GM18499 (cell line): ENCODE measurements around the gene SMURF2.
A peak's percentile ranks its signal among the peaks of the same experiment; 100 is the strongest.
"Not testable (repeated sequence)": the region's sequence is repeated elsewhere in the genome, so short reads cannot be mapped to it uniquely, and the experiment has no call there.

Source experiments
- ATAC-seq: cut with Tn5 transposase; IDR thresholded peaks from one replicate; pipeline ENCODE4 v1.9.1; 2021; ENCODE audit warnings: moderate number of reproducible peaks; ENCODE audit not compliant: insufficient read depth, unreplicated experiment

Gene SMURF2

DNA sequence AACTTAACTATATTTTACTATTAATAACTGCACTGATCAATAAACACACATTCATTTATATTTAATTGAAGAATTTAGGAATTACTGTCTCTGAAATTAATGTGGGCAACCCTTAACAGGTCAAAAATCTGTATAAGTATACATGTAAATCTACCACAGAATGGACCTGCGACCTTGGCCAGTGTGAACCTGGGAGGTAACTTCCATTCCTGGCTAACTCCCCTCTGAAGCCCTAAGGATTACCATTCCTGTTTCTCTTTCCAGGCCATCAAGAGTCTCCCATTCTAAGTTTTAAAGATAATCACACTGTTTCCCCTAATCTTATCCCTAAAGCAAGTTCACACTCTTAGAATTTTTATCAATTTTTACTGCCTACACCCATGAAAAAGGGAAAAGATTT is 58.1 kb downstream of the SMURF2 start:
- ATAC-seq: no peak

DNA sequence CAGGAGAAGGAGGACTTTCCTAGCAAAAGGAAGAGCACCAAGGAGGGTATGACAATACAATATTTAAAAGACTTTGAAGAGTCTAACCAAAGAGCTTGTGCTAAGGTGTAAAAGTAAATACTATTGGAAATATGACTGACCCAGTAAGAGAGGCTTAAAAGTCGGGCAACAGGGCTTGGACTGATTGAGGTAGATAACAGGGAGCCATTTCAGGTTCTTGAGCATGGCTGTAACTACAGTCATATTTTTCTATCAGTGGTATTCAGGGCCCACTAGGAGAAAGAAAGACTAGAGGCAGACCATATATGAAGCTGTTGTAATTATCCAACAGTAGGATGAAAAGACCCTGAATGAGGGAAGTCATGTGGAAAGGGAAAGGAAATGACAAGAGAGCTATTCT is 62.3 kb downstream of the SMURF2 start:
- ATAC-seq: no peak

DNA sequence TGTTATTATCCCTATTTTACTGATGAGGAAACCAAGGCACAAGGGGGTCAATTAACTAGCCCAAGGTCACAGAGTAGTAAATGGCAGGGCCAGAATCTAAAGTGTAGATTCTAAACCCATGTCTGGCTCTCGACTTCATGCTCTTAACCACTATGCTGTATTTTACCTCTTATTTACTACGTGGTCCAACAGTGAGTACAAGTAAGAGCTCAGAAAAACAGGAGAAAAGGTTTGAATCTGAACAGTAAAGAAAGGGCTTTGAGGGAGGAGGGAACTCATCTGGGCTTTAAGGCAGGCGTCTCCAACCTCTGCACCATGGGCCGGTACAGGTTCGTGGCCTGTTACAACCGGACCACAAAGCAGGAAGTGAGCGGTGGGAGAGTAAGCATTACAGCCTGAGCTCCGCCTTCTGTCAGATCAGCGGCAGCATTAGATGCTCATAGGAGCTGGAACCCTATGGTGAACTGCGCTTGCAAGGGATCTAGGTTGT is 62.9 kb downstream of the SMURF2 start:
- ATAC-seq: peak; percentile 64

DNA sequence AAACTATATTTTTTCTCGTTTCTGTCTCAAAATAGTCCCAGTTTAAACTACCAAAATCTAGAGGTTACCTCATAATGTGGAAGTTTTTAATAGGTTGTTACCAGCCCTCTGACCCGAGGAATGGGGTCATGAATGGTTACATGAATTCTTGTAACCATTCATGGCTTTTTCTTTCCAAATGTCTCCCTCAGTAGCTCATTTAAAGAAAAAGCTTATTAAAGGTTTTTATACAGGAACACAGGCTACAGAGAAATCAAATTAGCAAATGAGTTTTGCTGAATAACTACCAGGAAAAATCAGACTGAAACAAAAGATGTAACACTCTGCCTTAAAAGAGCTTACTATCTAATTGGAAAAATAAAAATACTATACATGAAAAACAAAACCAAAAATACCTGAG is 63.4 kb downstream of the SMURF2 start:
- no peak for ATAC-seq

DNA sequence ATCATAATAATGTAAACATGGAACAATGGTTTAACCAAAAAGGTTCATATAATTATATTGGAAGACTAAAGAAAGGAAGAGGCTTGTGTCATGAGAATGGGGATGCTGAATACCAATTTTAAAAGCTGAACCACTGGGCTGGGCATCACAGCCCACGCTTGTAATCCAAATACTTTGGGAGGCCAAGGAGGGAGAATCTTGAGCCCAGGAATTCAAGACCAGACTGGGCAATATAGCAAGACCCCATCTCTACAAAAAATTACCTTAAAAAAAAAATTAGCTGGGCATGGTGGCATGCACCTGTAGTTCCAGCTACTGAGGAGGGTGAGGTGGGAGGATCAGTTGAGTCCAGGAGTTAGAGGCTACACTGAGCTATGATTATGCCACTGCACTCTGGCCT is 65.1 kb downstream of the SMURF2 start:
- ATAC-seq: no peak

DNA sequence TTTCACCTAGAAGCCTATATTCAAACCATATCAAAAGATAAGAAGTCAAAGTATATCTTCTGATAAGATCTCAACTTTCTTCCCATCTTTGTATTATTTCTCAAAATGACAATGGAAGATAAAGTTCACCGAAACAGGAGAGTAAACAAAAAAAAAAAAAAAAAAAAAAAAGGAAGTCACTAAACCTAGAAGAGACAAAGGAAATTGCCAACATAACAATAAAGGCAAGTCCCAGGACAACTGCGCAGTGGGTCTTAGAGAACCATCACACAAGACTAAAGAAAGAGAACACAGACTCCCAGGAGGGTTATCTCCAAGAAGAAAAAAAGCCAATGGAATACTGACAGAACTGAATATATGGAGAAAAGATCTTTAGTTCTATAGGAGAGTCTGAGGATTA is 65.7 kb downstream of the SMURF2 start:
- ATAC-seq: no peak

DNA sequence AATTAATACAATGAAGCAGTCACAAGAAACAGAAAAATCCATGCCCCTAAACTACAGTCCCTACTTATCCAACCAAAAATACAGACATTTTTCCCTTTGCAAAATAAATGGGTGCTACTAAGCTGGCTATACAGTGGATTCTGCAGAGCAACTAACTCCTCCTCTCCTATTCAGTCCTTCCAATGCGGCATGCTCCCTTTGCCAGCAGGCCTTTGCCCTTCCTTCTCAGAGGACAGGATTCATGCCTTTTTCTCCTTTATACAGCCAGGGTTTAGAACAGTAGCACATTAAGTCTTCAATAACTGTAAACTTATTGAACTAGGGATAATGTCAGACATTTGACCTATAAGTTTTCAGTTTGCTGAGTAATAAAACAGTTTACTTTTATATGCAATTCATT is 70.2 kb downstream of the SMURF2 start:
- no peak for ATAC-seq

DNA sequence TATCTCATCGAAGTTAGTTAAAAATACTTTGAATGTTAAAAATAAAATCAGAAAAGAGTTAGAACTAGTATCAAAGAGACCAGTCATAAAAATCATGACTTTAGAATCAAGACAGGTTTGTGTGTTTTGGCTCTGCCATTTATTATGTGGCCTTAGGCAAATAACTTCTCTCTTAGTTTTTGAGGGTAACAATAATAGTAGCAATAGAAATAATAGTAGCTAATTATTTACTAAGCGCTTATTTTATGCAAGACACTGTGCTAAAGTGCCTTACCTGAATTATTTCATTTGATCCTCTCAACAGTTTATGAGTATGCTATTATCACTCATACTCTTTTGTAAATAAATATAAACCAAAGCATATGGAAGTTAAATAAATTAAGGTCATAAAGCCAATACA is 77.0 kb downstream of the SMURF2 start:
- no peak for ATAC-seq

DNA sequence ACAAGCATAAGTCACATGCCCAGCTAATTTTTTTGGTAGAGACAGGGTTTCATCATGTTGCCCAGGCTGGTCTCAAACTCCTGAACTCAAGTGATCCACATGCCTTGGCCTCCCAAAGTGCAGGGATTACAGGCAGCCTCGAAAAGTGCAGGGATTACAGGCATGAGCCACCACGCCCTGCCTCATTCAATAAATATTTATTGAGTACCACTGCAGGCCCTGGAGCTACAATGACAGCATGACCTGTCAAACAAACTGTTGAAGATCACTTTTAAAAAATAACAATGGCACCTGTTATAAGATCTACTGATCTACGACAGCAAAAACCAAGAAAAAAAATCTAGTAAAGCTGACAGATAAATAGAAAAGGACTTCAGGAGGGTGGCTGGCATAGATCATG is 79.1 kb downstream of the SMURF2 start:
- ATAC-seq: no peak

DNA sequence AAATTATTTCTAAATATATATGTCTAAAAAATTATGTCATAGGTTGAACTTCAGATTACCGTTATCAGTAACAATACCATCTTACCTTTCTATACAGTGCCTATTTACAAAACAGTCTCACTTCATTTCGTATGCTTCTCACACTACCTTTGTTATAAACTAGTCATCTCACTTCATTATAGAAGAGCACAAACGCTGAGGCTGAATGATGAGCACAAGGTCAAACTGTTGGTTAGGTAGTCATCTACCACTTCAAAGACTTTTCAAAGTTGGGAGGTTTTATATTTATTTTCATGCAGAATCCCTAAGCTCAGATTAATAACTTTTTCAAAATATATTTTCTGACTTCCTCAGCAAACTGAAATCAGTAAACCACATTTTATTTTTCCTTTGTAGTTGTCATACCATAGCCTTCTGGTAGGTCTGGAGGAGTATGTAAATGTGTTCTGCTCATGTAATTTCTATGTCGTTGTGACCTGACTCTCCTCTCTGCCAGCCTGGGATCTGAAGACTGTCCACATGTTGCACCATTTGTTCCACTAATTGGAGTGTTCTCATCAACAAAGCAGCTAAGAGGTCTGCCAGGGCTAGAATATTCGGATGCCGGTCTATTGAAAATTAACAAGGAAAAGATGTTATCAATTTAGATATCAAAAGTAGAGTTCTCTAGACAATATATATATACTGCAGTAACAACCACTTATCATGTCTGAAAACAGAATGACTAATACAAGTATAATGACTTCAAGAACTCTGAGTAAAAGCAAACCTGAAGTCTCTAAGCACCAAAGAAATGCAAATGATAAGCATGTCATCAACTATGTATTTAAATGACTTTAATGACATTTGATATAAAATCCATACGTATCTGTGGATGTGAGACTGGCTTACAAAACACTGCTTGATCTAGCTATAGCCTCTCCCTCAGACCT is 81.5 kb downstream of the SMURF2 start:
- no peak for ATAC-seq

DNA sequence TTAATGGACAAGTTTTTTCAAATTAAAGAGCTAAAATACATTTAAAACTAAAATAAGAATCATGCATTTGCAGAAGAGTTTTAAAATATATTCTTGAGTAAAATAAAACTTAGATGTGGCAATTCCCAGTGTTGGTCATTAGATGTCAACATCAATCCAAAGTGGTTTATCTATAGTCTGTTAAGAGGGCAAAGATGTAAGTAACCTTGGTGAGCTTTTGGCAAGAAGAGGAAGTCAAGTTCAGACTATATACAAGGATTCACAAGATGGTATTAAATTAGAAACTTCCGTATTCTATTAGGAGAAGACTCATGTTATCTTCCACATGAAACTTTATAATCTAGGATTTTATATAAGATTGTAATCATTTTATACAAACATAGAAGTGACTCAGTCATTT is 82.2 kb downstream of the SMURF2 start:
- no peak for ATAC-seq

DNA sequence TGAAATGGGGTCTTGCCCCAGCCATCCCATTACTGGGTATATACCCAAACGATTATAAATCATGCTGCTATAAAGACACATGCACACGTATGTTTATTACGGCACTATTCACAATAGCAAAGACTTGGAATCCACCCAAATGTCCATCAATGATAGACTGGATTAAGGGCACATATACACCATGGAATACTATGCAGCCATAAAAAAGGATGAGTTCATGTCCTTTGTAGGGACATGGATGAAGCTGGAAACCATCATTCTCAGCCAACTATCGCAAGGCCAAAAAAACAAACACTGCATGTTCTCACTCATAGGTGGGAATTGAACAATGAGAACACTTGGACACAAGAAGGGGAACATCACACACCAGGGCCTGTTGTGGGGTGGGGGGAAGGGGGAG is 85.1 kb downstream of the SMURF2 start:
- ATAC-seq: not testable (repeated sequence)

DNA sequence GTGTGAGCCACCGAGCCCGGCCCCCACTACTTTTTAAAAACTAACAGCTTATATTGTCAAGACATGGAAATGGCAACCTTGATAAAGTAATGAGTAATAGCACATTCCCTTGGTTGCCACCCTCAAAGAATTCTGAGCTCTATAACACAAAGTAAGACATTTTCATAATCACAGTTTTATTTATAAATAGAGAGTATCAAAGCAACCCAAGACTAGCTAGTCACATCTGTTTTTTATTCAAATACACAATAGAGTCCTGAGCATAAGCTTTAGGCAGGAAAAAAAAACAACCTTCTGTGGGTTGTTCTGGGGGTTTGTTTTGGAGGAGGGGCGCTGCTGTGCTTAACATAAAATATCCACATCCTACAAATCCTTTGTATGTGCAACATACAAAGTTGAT is 86.7 kb downstream of the SMURF2 start:
- no peak for ATAC-seq

DNA sequence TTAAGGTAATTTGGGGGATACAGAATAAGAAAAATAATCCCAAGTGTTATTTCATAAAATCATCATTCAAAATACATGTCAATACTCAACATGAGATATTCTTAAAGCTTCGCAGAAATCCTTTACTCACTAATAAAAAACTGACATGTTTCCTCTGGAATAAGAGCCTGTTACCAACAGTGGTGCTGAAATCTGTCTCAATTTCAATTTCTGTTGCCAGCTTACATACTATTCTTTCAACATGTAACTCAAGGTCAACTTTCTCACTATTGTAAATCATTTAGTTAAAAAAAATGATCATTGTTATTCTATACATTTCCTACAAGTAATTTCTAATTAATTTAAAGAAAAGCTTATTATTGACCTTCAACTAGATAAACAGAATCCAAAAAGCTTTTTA is 87.5 kb downstream of the SMURF2 start:
- no peak for ATAC-seq

DNA sequence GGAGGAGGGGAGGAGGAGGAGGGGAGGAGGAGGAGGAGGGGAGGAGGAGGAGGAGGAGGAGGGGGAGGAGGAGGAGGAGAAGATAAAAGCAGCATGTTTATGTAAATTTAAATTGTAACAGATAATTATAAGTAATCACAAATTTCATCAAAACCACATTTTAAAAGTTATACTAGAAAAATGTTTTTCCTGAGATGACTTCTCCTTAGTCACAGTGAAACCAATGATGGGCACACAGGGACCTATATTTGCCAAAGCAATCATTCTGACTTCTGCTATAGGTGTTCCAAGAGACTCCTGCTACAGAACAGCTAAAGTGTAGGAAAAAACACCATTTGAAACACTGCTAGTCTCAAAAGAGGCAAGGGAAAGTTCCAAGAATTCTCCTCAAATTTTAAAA is 88.9 kb downstream of the SMURF2 start:
- ATAC-seq: no peak

DNA sequence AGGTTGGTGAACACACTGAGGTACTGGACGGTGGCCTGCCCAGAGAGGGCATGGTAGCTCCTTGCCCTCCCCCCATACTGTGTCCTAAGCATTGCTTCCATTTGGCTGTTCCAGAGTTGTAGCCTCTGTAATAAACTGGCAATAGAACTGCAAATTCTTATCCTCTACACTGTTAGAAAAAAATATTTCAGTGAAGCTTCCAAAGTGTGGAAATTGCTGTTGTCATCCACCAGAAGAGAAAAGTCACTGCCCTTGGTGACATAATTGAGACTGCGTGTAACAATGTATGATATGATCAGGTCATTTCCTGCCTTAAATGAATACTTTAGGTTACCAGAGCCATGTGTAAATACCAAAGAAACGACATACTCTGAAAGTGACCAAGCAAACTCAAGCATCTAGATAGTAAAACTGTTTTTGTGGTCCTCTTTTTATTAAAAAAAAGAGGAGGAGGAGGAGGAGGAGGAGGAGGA is 89.4 kb downstream of the SMURF2 start:
- ATAC-seq: no peak

DNA sequence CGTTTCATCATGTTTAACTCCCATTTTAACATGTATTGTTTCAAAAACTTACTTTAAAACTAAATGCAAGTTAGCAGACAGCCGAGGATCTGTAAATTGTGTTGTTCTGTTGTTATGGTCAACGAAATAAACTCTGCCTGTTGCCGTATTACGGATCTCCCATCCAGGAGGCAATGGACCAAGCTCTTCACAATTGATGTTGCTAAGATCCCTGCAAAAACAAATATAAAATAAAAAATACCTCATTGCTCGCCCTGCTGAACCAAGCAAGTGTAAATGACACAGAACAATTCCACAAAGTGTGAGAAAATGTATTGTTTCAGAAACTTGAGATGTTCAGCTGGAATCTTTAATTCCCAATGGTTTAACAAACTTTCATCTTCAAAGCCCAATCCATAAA is 90.4 kb downstream of the SMURF2 start:
- no peak for ATAC-seq

DNA sequence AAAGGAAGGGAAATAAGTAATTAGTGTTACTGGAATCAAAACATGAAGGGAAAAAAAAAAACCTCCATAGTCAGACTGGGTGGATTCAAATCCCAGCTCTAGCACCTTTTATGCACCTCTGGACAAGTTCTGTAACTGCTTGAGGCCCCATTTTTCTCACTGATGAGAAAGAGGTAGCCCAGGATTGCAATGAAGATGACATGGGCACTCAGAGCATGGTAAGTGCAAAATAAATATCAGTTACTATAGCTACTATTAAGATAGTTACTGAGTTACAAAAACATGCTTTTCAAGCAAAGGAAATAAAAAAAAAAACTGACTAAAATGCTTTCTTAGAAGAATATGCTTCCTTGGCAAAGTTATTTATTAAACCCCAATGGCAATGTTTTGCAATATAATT is 96.5 kb downstream of the SMURF2 start:
- no peak for ATAC-seq

DNA sequence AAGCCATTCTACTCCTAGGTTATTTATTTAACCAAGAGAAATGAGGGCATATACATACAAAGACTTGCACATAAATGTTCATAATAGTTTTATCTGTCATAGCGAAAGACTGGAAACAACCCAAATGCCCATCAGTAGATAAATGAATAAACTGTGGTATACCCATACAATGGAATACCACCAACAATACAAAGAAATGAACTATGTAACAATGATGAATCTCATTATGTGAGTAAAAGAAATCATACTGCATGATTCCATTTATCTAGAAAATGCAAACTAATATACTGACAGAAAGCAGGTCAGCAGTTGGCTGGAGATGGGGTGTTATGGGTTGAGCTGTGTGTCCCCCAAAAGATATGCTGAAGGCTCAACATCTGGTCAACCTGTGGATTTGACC is 98.0 kb downstream of the SMURF2 start:
- no peak for ATAC-seq

DNA sequence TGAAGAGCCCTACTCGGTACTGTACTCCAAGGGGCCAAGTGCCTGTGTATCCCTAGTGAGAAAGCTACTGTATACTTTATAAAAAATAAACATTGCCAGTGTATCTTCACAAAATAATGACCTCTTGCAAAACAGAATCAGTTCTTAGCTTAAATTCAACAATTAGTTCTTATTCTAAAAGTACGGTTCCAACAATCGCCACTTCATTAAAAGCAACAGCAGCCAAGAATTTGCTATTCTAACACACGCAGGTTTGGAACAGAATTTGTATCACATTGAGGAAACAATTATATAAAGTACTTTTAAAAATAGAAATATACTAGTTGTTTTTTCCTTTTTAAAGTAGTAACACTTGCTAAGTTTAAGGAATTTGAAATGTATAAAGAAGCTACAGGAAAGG is 106.8 kb downstream of the SMURF2 start:
- no peak for ATAC-seq

DNA sequence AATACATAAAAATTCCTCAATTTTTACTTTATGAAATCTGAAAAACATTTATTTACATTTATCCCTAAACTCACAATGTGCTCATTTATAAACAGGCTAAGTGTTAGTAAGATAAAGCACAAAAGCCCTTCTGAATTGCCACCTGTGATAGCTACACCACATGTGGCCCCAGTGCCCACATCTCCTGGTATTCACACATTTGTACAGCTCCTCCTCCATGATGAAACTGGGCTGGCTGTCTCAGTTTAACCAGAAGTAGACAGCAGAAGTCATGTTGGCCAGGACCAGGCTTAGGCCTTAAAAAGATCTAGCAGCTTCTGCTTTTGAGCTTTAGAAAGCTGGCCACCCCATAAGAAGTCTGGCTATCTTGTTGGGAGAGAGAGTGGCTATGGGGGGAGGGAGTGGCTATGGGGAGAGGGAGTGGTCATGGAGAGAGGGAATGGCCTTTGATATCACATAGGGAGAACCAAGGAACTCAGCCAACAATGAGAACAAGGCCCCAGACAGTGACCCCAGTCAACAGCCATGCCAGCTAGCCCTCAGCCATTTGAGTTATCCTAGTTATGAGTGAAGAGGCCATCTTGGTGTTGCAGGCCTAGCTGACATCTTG is 108.0 kb downstream of the SMURF2 start:
- no peak for ATAC-seq

DNA sequence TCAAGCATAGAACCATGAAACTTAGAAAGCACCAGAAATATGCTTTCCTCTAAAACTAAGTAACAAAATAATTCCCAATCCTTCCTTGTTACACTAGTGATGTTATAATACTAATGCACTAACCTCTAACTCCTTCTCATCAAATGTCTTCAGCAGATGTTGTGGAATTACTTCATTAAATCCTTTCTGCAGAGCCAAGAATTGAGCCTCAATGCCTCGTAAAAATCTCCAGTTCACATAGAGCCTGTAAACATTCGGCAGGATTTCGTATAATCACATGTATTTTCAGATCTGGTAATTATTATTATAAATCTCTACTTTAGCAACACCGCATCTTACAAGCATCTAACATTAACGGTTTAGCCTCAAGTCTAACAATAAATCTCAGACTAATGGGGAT is 110.6 kb downstream of the SMURF2 start:
- no peak for ATAC-seq
